ENCODE measurements around the gene CASP1. TPM values are rescaled to one million over a fixed set of nuclear protein-coding genes. Genes with fewer than 3 reads are reported as not detected.
"Not testable (repeated sequence)": the region's sequence is repeated elsewhere in the genome, so short reads cannot be mapped to it uniquely, and the experiment has no call there.

CASP1 gene
- total and polyA plus RNA-seq, 2 donors (not counting 3 experiments of a cell fraction or from before 2014, with no cell fraction given) = 1.8 to 12.4 TPM

- Histone ChIP-seq H3K79me2 (ENCODE audit: control insufficient read depth, insufficient read depth, low read length) (no peaks in the 10 kb centered on the region), H3K36me3 (ENCODE audit: control insufficient read depth in 2 of 2, extremely low read depth in 1 of 2, insufficient read depth in 2 of 2, low read length in 2 of 2) (no peaks in the 10 kb centered on the region), H2AFZ (ENCODE audit: low read depth, low read length) (no peak overlapping the region), H4K20me1 (replicated peaks; ENCODE audit: control insufficient read depth, extremely low read depth, insufficient read depth, low read length) (no peaks in the 10 kb centered on the region), H3K9me3 (replicated peaks; ENCODE audit: control insufficient read depth, insufficient read depth, low read length) (no peaks in the 10 kb centered on the region), H3K4me2 (ENCODE audit: insufficient read depth, low read length) (no peak overlapping the region), H3K4me1 (ENCODE audit: control insufficient read depth, extremely low read depth, insufficient read depth, low read length) (peaks cover 11% of the 10 kb centered on the region), H3K9ac (replicated peaks; ENCODE audit: extremely low read depth, insufficient read depth, low read length) (no peak overlapping the region), H3K27ac (ENCODE audit: insufficient read depth, low read depth, low read length) (no peak overlapping the region), H3K27me3 (ENCODE audit: control insufficient read depth in 2 of 2, insufficient read depth in 2 of 2, low read length in 2 of 2) (no peaks in the 10 kb centered on the region), H3K9me1 (replicated peaks; ENCODE audit: control insufficient read depth, extremely low read depth, insufficient read depth, low read length) (no peaks in the 10 kb centered on the region), H3K4me3 (replicated peaks in 1 of 3; ENCODE audit: insufficient read depth in 1 of 3, low read depth in 1 of 3, low read length in 3 of 3) (no peak overlapping the region)
- intact Hi-C loops (cut with micrococcal nuclease) (no loop called here), dilution Hi-C loops (cut with MboI; ENCODE audit: extremely low pct_ligation_motif_present, low sequenced_read_pairs) (no loop called here)
- BruUV-seq (replicated peaks) = no TSS peak
- TF ChIP-seq POLR2AphosphoS5 (IDR thresholded peaks at IDR 0.05; ENCODE audit: insufficient read depth, low read depth, low read length) = no peak
- TF ChIP-seq EZH2 (IDR thresholded peaks at IDR 0.05; ENCODE audit: borderline replicate concordance, low read depth, low read length, severe bottlenecking) = no peak
- no peak for TF ChIP-seq MYC (IDR thresholded peaks at IDR 0.05; ENCODE audit: low read depth, low read length)
- TF ChIP-seq GATA2 (IDR thresholded peaks at IDR 0.05; ENCODE audit: insufficient read depth, insufficient read length, low read depth, low read length) = no peak
- CTCF ChIA-PET = no interaction called here
- FAIRE-seq = no peak
- POLR2A ChIA-PET = no interaction called here
- DNase-seq (ENCODE audit: low read depth, low spot score) = no peak
Measured at GRCh38 chr11:105070306-105070705, 35.4 kb upstream of the CASP1 start.

- H3K27ac ChIP-seq (ENCODE audit: insufficient read depth, low read depth, low read length); POLR2A ChIA-PET; H3K9me1 ChIP-seq (replicated peaks; ENCODE audit: control insufficient read depth, extremely low read depth, insufficient read depth, low read length); H3K4me3 ChIP-seq (replicated peaks in 1 of 3; ENCODE audit: insufficient read depth in 1 of 3, low read depth in 1 of 3, low read length in 3 of 3); BruUV-seq (replicated peaks); dilution Hi-C loops (cut with MboI; ENCODE audit: extremely low pct_ligation_motif_present, low sequenced_read_pairs); H3K27me3 ChIP-seq (ENCODE audit: control insufficient read depth in 2 of 2, insufficient read depth in 2 of 2, low read length in 2 of 2); H2AFZ ChIP-seq (ENCODE audit: low read depth, low read length); H3K79me2 ChIP-seq (ENCODE audit: control insufficient read depth, insufficient read depth, low read length); FAIRE-seq; DNase-seq (ENCODE audit: low read depth, low spot score); H3K9me3 ChIP-seq (replicated peaks; ENCODE audit: control insufficient read depth, insufficient read depth, low read length); H3K9ac ChIP-seq (replicated peaks; ENCODE audit: extremely low read depth, insufficient read depth, low read length); H4K20me1 ChIP-seq (replicated peaks; ENCODE audit: control insufficient read depth, extremely low read depth, insufficient read depth, low read length); H3K36me3 ChIP-seq (ENCODE audit: control insufficient read depth in 2 of 2, extremely low read depth in 1 of 2, insufficient read depth in 2 of 2, low read length in 2 of 2); H3K4me2 ChIP-seq (ENCODE audit: insufficient read depth, low read length); CTCF ChIA-PET; intact Hi-C loops (cut with micrococcal nuclease): not testable (repeated sequence)
- peaks cover 11% of the 10 kb centered on the region for H3K4me1 ChIP-seq (ENCODE audit: control insufficient read depth, extremely low read depth, insufficient read depth, low read length)
Measured at GRCh38 chr11:105069749-105070148, 34.8 kb upstream of the CASP1 start.

GRCh38 chr11:105063245-105063941 lies 28.4 kb upstream of the CASP1 start:
- H2AFZ ChIP-seq (ENCODE audit: low read depth, low read length); H3K36me3 ChIP-seq (ENCODE audit: control insufficient read depth in 2 of 2, extremely low read depth in 1 of 2, insufficient read depth in 2 of 2, low read length in 2 of 2); H3K9ac ChIP-seq (replicated peaks; ENCODE audit: extremely low read depth, insufficient read depth, low read length); H3K27ac ChIP-seq (ENCODE audit: insufficient read depth, low read depth, low read length); FAIRE-seq; POLR2A ChIA-PET; CTCF ChIA-PET; H3K4me3 ChIP-seq (replicated peaks in 1 of 3; ENCODE audit: insufficient read depth in 1 of 3, low read depth in 1 of 3, low read length in 3 of 3); H3K9me1 ChIP-seq (replicated peaks; ENCODE audit: control insufficient read depth, extremely low read depth, insufficient read depth, low read length); H3K79me2 ChIP-seq (ENCODE audit: control insufficient read depth, insufficient read depth, low read length); intact Hi-C loops (cut with micrococcal nuclease); H3K4me1 ChIP-seq (ENCODE audit: control insufficient read depth, extremely low read depth, insufficient read depth, low read length); H4K20me1 ChIP-seq (replicated peaks; ENCODE audit: control insufficient read depth, extremely low read depth, insufficient read depth, low read length); H3K4me2 ChIP-seq (ENCODE audit: insufficient read depth, low read length); H3K9me3 ChIP-seq (replicated peaks; ENCODE audit: control insufficient read depth, insufficient read depth, low read length); BruUV-seq (replicated peaks); H3K27me3 ChIP-seq (ENCODE audit: control insufficient read depth in 2 of 2, insufficient read depth in 2 of 2, low read length in 2 of 2); DNase-seq (ENCODE audit: low read depth, low spot score); dilution Hi-C loops (cut with MboI; ENCODE audit: extremely low pct_ligation_motif_present, low sequenced_read_pairs): not testable (repeated sequence)

Data from endothelial cell of umbilical vein (primary cell).